ENCODE data around the gene ACTN1.

DNA sequence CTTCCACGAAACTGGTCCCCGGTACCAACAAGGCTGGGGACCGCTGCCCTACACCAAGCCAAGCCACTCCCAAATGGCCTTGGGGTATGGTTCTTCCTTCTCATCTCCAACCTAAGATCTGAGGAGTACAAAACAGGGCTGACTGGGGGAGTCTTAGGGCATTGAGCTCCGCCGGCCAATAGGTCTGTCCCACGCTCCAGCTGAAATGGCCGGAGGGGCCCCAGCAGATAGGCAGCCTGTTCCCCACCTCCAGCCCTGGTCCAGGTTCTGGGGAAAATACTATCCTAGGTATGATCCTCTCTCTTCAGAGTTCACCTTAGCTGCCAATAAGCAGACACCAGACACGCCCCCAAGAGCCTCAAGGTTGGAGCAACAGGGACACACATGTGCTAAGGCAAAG is 90.2 kb downstream of the ACTN1 start:
- no peak for TF ChIP-seq CTCF (IDR thresholded peaks at IDR 0.05)
- TF ChIP-seq POLR2A (IDR thresholded peaks at IDR 0.05; ENCODE audit: low read depth), result no peak

Measured in esophagus muscularis mucosa (tissue), 3 donors.